ENCODE results near the gene NAT10.

DNA sequence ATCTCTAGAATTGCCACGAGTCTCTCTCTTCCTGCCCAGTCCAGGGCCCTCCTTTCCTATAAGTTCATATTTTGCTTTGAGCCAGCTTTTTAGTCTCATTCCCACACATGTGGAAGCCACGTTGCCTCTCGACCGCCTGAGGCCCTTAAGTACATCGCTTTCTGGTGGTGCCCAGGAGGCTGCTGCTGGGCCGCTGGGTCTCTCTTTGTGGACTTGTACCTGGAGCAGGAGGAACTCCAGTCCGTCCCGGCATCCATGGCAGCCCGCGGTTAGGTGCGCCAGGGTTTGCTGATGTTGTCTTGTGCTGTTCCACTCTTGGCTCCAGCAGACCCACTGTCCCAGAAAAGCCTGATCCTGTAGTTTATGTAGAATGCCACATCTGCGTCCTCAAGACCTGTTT, 41.0 kb downstream of the NAT10 start:
- TF ChIP-seq, protein P1, sequence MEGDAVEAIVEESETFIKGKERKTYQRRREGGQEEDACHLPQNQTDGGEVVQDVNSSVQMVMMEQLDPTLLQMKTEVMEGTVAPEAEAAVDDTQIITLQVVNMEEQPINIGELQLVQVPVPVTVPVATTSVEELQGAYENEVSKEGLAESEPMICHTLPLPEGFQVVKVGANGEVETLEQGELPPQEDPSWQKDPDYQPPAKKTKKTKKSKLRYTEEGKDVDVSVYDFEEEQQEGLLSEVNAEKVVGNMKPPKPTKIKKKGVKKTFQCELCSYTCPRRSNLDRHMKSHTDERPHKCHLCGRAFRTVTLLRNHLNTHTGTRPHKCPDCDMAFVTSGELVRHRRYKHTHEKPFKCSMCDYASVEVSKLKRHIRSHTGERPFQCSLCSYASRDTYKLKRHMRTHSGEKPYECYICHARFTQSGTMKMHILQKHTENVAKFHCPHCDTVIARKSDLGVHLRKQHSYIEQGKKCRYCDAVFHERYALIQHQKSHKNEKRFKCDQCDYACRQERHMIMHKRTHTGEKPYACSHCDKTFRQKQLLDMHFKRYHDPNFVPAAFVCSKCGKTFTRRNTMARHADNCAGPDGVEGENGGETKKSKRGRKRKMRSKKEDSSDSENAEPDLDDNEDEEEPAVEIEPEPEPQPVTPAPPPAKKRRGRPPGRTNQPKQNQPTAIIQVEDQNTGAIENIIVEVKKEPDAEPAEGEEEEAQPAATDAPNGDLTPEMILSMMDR (IDR thresholded peaks at IDR 0.05; ENCODE audit: insufficient read depth, low read depth, low read length): no peak
- TF ChIP-seq EZH2 (IDR thresholded peaks at IDR 0.05; ENCODE audit: insufficient read depth, low read length): no peak
